SIG-M5 (cell line): Measurements from ENCODE around the gene SPATA31D1.
"Not testable (repeated sequence)": the region's sequence is repeated elsewhere in the genome, so short reads cannot be mapped to it uniquely, and the experiment has no call there.

ENCODE experiments used
- DNase-seq: peaks from one replicate; lab custom pipeline; 2025; lab: John Stamatoyannopoulos, UW

Gene SPATA31D1

GRCh38 chr9:81988472-81988871, at the start of gene SPATA31D1:
Gene SPATA31D1 (plus strand): TSS chr9:81988772. CDS start chr9:81988819, 47 bp downstream.
- not testable (repeated sequence) for DNase-seq

GRCh38 chr9:81943393-81943792, 45.2 kb upstream of the SPATA31D1 start, which contains the start of gene SPATA31D3:
Gene SPATA31D3 (plus strand): TSS chr9:81943500. CDS start chr9:81943586, 86 bp downstream.
- not testable (repeated sequence) for DNase-seq

GRCh38 chr9:81948650-81949049, 39.9 kb upstream of the SPATA31D1 start:
- not testable (repeated sequence) for DNase-seq

GRCh38 chr9:81953096-81953495, 35.5 kb upstream of the SPATA31D1 start:
- DNase-seq = no peak

- DNase-seq = no peak
These were observed 32.9 kb upstream of the SPATA31D1 start for GRCh38 chr9:81955625-81956024.

GRCh38 chr9:81964218-81965171, 24.1 kb upstream of the SPATA31D1 start:
- no peak for DNase-seq

- DNase-seq = no peak
These were observed 20.5 kb upstream of the SPATA31D1 start for GRCh38 chr9:81968026-81968425.

- DNase-seq = no peak
These were observed 18.6 kb upstream of the SPATA31D1 start for GRCh38 chr9:81969971-81970370.

- no peak for DNase-seq
These were observed 16.8 kb upstream of the SPATA31D1 start for GRCh38 chr9:81971727-81972126.

- DNase-seq = no peak
These were observed 13.8 kb upstream of the SPATA31D1 start for GRCh38 chr9:81974764-81975163.

- no peak for DNase-seq
These were observed 12.2 kb upstream of the SPATA31D1 start for GRCh38 chr9:81976351-81976750.

- no peak for DNase-seq
These were observed 9.4 kb upstream of the SPATA31D1 start for GRCh38 chr9:81979196-81979595.

GRCh38 chr9:81980568-81980967, 8.0 kb upstream of the SPATA31D1 start:
- no peak for DNase-seq

- no peak for DNase-seq
These were observed 6.7 kb upstream of the SPATA31D1 start for GRCh38 chr9:81981883-81982282.

- no peak for DNase-seq
These were observed 3.6 kb upstream of the SPATA31D1 start for GRCh38 chr9:81984928-81985327.

GRCh38 chr9:81986051-81986450, 2.5 kb upstream of the SPATA31D1 start:
- no peak for DNase-seq

- DNase-seq = no peak
These were observed 1.1 kb downstream of the SPATA31D1 start for GRCh38 chr9:81989700-81990099.

- no peak for DNase-seq
These were observed 5.1 kb downstream of the SPATA31D1 start for GRCh38 chr9:81993656-81994055.

- DNase-seq = no peak
These were observed 11.2 kb downstream of the SPATA31D1 start for GRCh38 chr9:81999806-82000205.

GRCh38 chr9:82010711-82011110, 22.1 kb downstream of the SPATA31D1 start:
- no peak for DNase-seq

- DNase-seq = no peak
These were observed 22.6 kb downstream of the SPATA31D1 start for GRCh38 chr9:82011133-82011532.

- no peak for DNase-seq
These were observed 23.7 kb downstream of the SPATA31D1 start for GRCh38 chr9:82012276-82012675.

- no peak for DNase-seq
These were observed 31.8 kb downstream of the SPATA31D1 start for GRCh38 chr9:82020331-82020730.

GRCh38 chr9:82021198-82021597, 32.6 kb downstream of the SPATA31D1 start:
- no peak for DNase-seq
